CD4-positive, alpha-beta T cell treated with Interleukin-15 for 4 hours (primary cell): Measurements from ENCODE around the gene YKT6.
"Not testable (repeated sequence)": the region's sequence is repeated elsewhere in the genome, so short reads cannot be mapped to it uniquely, and the experiment has no call there.

Experiments used
- DNase-seq: peaks from one replicate; pipeline ENCODE4 v3.0.0-alpha.2; 2020; ENCODE audit warnings: low spot score

YKT6 gene

GRCh38 chr7:44200699-44201461 lies at the start of gene YKT6:
Gene YKT6, plus strand, starts transcription at chr7:44200978. Its CDS starts 158 bp downstream, at chr7:44201136.
- peak; percentile 93 for DNase-seq

- DNase-seq = no peak
These were observed 48.8 kb upstream of the YKT6 start for GRCh38 chr7:44151956-44152355.

GRCh38 chr7:44152971-44153947 lies 47.5 kb upstream of the YKT6 start:
- DNase-seq = no peak

- no peak for DNase-seq
These were observed 46.8 kb upstream of the YKT6 start for GRCh38 chr7:44153948-44154335.

- no peak for DNase-seq
These were observed 46.1 kb upstream of the YKT6 start for GRCh38 chr7:44154703-44155102.

- no peak for DNase-seq
These were observed 45.3 kb upstream of the YKT6 start for GRCh38 chr7:44155191-44156185.

- DNase-seq = no peak
These were observed 44.2 kb upstream of the YKT6 start for GRCh38 chr7:44156453-44157010.

- no peak for DNase-seq
These were observed 43.4 kb upstream of the YKT6 start for GRCh38 chr7:44157116-44158080.

- DNase-seq = no peak
These were observed 42.5 kb upstream of the YKT6 start for GRCh38 chr7:44158096-44158872.

GRCh38 chr7:44158873-44159631 lies 41.7 kb upstream of the YKT6 start:
- no peak for DNase-seq

- no peak for DNase-seq
These were observed 40.8 kb upstream of the YKT6 start for GRCh38 chr7:44159824-44160630.

- no peak for DNase-seq
These were observed 39.4 kb upstream of the YKT6 start for GRCh38 chr7:44161371-44161770.

- DNase-seq = no peak
These were observed 38.6 kb upstream of the YKT6 start for GRCh38 chr7:44162179-44162578.

GRCh38 chr7:44162785-44163395 lies 37.9 kb upstream of the YKT6 start:
- no peak for DNase-seq

- DNase-seq = no peak
These were observed 37.2 kb upstream of the YKT6 start for GRCh38 chr7:44163591-44163990.

GRCh38 chr7:44167920-44168319 lies 32.9 kb upstream of the YKT6 start:
- no peak for DNase-seq

- not testable (repeated sequence) for DNase-seq
These were observed 28.9 kb upstream of the YKT6 start for GRCh38 chr7:44171901-44172300.
